Activated naive CD8-positive, alpha-beta T cell (primary cell): ENCODE data around the gene ITM2C.
A peak's percentile ranks its signal among the peaks of the same experiment; 100 is the strongest.

Experiments used
- H3K27ac Mint-ChIP-seq: one replicate; pipeline ENCODE4 v1.8.0; 2021; ENCODE audit warnings: mixed read lengths
- H3K27me3 Mint-ChIP-seq: one replicate; pipeline ENCODE4 v1.8.0; 2021; ENCODE audit warnings: mixed read lengths
- H3K36me3 Mint-ChIP-seq: one replicate; pipeline ENCODE4 v1.8.0; 2021; ENCODE audit warnings: mixed read lengths
- H3K4me1 Mint-ChIP-seq: one replicate; pipeline ENCODE4 v1.8.0; 2021; ENCODE audit warnings: low read depth, mixed read lengths
- H3K4me3 Mint-ChIP-seq: one replicate; pipeline ENCODE4 v1.8.0; 2021; ENCODE audit warnings: mild to moderate bottlenecking, mixed read lengths
- H3K9me3 Mint-ChIP-seq: one replicate; pipeline ENCODE4 v1.8.0; 2021; ENCODE audit warnings: low read depth, mixed read lengths

The ITM2C gene

DNA sequence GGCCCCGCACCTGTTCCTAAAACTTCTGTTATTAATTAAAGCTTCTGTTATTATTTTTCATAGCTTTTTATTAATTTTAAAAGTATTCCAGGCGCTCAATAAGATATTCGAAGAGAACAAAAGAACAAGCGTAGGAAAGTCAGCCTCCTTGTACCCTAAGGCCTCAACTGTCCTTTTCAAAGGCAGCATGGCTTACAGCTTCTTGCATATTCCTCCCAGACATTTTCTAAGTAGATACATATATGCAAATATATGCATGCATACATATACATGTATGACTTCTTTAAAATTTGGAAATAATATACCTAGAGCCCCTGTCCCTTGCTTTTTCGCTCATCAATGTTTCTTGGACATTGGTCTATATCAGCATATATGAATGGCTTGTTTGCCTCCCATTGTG lies 48.0 kb downstream of the ITM2C start:
- peaks cover 21% of the 10 kb centered on the region for H3K36me3 Mint-ChIP-seq
- H3K27me3 Mint-ChIP-seq, result no peaks in the 10 kb centered on the region
- no peak overlapping the region for H3K4me3 Mint-ChIP-seq
- H3K4me1 Mint-ChIP-seq, result peaks cover 70% of the 10 kb centered on the region
- no peaks in the 10 kb centered on the region for H3K9me3 Mint-ChIP-seq
- no peak overlapping the region for H3K27ac Mint-ChIP-seq

DNA sequence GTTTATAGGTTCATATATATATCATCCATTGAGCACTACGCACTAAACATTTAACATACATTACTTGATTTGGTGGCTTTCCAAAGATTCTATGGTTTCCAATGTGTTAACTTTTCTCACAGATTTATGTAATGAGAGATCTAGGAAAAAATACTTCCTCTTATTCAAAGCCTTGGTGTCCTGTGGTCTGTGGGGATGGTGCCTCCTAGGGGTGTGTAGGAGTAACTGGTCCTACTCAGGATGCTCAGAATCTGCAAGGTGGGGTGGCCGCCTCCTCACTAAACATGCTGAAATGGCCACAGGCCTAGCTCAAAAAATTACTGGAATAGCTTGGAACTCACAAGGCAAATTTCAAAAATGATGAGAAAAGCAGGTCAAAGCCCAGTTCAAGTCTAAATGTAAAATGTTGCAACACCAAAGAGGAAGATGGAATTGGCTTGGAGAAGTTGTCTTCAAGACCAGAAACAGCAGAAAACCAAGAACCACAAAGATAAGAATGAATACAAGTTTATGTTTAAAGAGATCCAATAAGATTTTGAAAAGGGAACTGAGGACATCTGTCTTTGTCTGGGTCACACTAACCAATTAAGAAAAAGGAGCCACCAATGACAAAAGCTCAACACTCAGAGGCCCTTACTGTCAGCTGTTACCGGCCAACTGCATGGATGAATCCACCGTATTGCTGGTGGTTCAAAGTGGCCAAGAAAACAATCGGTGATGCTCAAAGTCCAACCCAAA lies 48.8 kb downstream of the ITM2C start:
- Mint-ChIP-seq H3K9me3 (no peaks in the 10 kb centered on the region), H3K4me1 (peaks cover 72% of the 10 kb centered on the region), H3K27me3 (no peaks in the 10 kb centered on the region), H3K4me3 (no peak overlapping the region), H3K36me3 (peaks cover 18% of the 10 kb centered on the region), H3K27ac (peak overlapping the region; percentile 78)

DNA sequence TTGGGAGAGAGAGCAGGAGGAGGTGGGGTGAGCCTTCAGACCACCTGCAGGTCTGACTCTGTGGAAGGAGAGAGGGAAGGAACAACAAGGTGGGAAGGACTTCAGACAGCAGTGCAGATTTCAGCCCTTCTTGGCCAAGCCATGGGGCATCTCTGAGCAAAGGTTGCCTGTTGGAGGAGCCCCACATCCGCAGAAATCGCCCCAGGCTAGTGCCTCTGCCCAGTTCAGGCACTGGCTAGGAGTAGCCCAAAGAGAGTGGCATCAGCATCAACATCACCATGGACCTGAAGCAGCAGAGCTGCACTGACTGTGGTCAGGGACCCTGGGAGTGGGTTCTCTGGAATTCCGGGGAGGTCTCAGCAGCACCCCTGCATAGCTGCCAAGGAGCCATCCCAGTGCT lies 50.1 kb downstream of the ITM2C start:
- Mint-ChIP-seq H3K4me1 (peaks cover 72% of the 10 kb centered on the region), H3K27ac (peak overlapping the region; percentile 43), H3K9me3 (no peaks in the 10 kb centered on the region), H3K4me3 (no peak overlapping the region), H3K36me3 (peaks cover 11% of the 10 kb centered on the region), H3K27me3 (no peaks in the 10 kb centered on the region)

DNA sequence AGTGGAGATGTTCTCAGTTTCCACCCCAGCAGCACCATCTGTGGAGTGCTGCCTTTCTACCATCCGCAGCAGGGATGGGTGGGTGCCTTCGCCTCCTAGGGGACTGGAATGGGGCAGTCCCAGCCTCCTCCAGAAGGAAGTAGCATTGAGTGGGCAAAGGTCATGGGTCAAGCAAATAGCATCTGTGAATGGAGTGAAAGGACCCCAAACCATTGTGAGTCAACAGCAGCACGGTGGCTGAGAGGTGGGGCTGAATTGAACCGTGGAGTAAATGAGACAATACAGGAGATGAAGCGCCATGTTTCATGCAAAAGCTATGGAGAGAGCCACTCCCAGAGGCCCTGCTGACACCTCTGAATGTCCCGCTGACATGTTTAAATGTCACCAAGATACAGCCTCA lies 50.6 kb downstream of the ITM2C start:
- Mint-ChIP-seq H3K4me1 (peaks cover 74% of the 10 kb centered on the region), H3K4me3 (no peak overlapping the region), H3K27me3 (no peaks in the 10 kb centered on the region), H3K36me3 (peaks cover 8% of the 10 kb centered on the region), H3K27ac (peak overlapping the region; percentile 69), H3K9me3 (no peaks in the 10 kb centered on the region)

DNA sequence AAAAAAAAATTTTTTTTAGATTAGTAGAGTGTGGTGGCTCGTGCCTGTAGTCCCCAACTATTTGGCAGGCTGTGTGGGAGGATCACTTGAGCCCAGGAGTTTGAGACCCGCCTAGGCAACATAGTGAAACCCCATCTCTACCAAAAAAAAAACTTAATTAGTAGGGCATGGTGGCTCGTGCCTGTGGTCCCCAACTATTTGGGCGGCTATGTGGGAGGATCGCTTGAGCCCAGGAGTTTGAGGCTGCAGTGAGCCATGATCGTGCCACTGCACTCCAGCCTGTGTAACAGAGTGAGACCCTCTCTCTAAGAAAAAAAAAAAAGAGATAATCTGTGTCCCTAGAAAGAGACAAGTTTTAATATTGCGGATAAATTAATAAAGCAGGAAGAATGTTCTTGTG lies 51.5 kb downstream of the ITM2C start:
- Mint-ChIP-seq H3K4me1 (peaks cover 74% of the 10 kb centered on the region), H3K27me3 (no peaks in the 10 kb centered on the region), H3K27ac (peak overlapping the region; percentile 69), H3K9me3 (no peaks in the 10 kb centered on the region), H3K4me3 (no peak overlapping the region), H3K36me3 (no peaks in the 10 kb centered on the region)

DNA sequence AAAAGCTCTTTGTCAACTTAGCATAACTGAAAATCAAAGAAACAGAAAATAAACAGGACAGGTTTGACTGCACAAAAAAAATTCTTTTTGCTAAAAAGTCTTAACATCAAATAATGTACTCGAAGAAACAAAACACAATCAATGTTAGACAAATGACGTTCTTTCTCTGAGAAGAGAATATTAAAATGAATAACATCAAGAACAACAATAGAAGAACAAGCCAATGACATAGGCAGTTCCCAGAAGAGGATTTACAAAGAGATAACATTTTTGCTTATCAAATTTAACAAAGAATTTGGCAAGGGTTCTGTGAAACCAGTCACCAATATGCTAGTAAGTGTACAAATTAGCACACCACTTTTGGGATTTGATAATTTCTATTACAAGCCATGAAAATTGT lies 54.5 kb downstream of the ITM2C start:
- Mint-ChIP-seq H3K4me1 (peaks cover 87% of the 10 kb centered on the region), H3K9me3 (no peaks in the 10 kb centered on the region), H3K4me3 (peak overlapping the region; percentile 71), H3K27me3 (no peaks in the 10 kb centered on the region), H3K27ac (peak overlapping the region; percentile 94), H3K36me3 (peaks cover 5% of the 10 kb centered on the region)

DNA sequence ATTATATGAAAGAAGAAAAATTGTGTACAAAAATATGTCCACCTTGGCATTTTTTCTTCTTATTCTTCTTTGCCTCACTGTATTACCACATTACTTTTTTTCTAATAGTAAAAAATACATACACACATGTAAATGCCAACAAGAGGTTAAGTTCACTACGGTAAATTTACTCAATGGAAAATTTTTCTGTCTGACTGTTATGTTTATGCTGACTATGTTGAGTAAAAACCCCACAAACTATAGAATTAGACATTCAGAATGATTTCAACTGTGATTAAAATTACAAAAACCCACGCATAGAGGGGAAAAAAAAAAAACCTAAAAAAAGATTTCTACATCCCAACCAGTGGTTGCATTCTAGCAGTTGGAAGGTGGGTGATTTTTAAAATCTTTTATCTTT lies 54.9 kb downstream of the ITM2C start:
- peak overlapping the region; percentile 94 for H3K27ac Mint-ChIP-seq
- peaks cover 5% of the 10 kb centered on the region for H3K36me3 Mint-ChIP-seq
- H3K27me3 Mint-ChIP-seq, result no peaks in the 10 kb centered on the region
- H3K4me1 Mint-ChIP-seq, result peaks cover 89% of the 10 kb centered on the region
- H3K4me3 Mint-ChIP-seq, result peak overlapping the region; percentile 79
- no peaks in the 10 kb centered on the region for H3K9me3 Mint-ChIP-seq

DNA sequence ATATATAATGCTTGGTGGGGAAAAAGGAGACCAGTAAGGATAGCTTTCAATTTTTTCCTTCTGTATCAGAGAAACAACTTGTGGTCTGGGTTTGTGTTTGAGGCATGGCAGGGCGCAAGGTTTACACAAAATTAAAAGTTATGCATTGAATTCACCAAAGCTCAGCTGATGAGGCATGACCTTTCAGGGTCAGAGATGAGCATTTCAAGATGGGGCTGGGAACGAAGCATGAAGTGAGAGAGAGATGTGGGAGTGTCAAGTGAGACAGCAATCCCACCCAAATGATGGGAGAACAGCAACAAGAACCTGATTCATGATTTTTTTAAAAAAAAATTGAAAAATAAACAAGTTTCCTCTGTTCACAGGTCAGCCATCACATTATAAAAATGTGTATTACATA lies 55.4 kb downstream of the ITM2C start:
- Mint-ChIP-seq H3K27ac (peak overlapping the region; percentile 94), H3K27me3 (no peaks in the 10 kb centered on the region), H3K9me3 (no peaks in the 10 kb centered on the region), H3K36me3 (peaks cover 5% of the 10 kb centered on the region), H3K4me3 (peak overlapping the region; percentile 79), H3K4me1 (peaks cover 90% of the 10 kb centered on the region)

DNA sequence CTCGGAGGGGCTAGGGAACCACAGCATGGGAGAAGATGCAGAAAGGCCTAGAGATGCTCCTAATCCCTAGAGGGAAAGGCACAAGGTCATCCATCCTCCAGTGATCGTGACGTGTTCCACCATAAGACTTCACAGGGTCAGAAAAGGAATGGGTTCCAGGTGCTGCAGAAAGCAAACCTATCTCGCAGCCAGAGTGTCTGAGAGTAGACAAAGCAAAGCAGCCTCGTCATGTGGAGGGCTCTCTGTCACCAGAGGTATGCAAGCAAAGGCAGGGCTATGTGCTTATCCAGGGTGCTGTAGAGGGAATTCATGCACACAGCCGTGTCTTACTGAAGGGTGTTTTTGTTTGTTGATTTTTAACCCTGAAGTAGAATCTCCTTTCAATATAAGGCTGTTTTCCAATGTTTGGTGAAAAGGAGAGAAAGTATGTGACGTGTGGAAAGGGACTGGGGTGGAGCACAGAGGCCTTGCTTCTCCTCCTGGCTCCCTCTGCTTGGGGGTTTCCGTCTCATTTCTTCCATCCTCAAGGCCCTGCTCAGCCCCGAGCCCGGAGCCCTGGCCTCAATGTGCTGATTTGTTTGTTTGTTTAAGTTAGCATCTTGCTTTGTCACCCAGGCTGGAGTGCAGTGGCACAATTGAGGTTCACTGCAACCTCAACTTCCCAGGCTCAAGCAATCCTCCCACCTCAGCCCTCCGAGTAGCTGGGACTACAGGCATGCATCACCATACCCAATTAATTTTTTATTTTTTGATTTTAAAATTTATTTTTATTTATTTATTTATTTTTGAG lies 57.3 kb downstream of the ITM2C start:
- no peaks in the 10 kb centered on the region for H3K27me3 Mint-ChIP-seq

DNA sequence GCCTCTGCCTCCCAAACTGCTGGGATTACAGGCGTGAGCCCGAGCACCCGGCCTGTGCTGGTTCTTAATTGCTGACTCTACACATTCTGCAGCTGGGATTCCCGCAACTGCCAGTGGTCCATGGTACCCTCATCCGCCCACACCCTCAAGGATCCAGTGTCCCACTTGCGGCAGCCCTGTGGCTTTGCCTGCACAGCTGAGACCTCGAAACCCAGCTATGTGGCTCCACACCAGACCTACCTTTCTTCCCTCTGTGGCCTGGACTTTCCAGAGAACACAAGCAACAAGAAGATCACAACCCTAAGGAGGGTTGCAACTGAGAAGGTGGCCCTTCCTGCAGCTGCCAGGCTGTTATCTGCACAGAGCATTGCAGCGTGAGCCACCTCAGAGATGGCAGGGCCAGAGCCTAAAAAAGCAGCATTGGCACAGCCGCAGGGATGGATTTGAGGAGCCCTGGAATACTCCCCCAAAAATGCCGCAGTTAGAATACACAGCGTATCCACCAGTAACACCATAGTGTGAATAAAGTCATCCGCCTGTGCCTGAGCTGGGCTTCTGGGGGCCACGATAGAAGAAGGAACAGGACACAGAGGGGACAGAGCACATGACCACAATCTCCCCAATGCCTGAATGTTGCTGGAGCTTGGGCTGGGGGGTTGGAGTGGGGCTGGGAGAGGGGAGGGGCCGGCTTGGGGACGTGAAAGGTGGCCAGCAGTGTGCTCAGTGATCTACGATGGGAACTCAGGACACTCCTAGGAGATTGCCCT lies 58.4 kb downstream of the ITM2C start:
- Mint-ChIP-seq H3K27ac (peak overlapping the region; percentile 98), H3K4me3 (peak overlapping the region; percentile 87), H3K27me3 (no peaks in the 10 kb centered on the region), H3K36me3 (peaks cover 5% of the 10 kb centered on the region), H3K4me1 (peaks cover 84% of the 10 kb centered on the region), H3K9me3 (no peaks in the 10 kb centered on the region)

More for the DNA sequence above, 57.3 kb downstream of the ITM2C start:
- H3K27ac Mint-ChIP-seq, result peak overlapping the region; percentile 94
- peaks cover 82% of the 10 kb centered on the region for H3K4me1 Mint-ChIP-seq
- H3K36me3 Mint-ChIP-seq, result peaks cover 5% of the 10 kb centered on the region
- H3K9me3 Mint-ChIP-seq, result no peaks in the 10 kb centered on the region
- peak overlapping the region; percentile 27 for H3K4me3 Mint-ChIP-seq

DNA sequence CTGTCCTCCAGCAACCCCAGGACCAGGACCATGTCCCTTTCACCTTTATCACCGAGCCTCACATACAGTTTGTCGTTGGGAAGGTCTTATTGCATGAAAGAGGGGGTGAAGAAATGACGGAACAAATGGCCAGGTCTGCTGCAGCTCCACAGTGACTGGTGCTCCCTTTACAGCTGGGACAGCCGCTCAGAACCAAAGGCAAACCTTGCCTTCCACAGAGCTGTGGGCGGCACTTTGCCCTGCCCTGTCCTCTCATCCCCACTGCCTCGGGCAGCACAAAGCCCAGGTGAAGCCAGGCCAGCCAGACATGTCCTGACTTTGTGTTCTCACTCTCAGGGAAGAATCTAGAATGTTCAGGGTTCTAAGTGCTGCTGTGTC lies 59.3 kb downstream of the ITM2C start:
- peak overlapping the region; percentile 87 for H3K4me3 Mint-ChIP-seq
- H3K9me3 Mint-ChIP-seq, result no peaks in the 10 kb centered on the region
- H3K27me3 Mint-ChIP-seq, result no peaks in the 10 kb centered on the region
- H3K4me1 Mint-ChIP-seq, result peaks cover 78% of the 10 kb centered on the region
- peak overlapping the region; percentile 98 for H3K27ac Mint-ChIP-seq
- peaks cover 5% of the 10 kb centered on the region for H3K36me3 Mint-ChIP-seq

DNA sequence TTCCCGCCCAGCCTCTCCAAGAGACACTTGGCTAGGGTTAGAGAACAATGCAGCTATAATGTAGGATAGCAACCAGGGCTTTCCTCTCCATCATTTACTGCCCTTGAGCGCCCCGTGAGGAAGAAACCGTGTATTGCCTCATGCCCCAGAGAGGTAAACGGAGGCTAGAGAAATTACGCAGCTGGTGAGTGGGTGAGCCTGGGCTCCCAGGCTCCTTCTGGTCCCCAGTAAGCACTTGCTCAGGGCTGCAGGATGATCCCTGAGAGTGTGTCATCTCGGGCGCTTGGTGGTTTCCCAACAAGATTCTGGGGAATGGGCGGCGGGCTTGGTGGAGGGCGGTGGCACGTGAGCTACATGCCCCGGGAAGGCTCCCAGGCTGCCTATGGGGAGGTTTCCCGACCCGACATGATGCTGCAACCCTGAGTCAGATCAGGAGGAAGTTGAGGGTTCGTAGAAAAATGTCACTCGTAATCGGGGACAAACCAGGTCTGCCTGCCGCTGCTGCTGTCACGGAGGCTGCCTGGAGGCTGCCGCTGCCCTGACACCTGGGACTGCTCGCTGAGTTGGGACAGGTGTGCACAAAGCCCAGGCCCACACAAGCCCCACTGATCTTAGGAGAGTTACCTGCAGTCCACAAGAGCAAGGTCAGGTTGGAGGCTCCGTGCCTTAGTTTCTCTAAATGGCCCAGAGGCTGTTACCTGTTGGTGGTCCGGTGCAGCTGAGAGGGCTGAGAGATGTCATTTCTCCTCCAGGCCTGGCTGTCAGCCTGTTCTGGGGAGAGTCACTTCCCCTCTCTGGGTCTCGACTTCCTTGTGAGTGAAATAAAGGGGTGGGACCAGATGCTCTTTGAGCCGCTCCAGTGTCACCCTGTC lies 60.0 kb downstream of the ITM2C start, which contains the start of gene GPR55:
GPR55 (minus strand) TSS at position 773 of the 872 bp plus-strand sequence. CDS start 14,280 bp downstream, outside the sequence.
- Mint-ChIP-seq H3K27ac (peak within 1 kb of the TSS; percentile 98), H3K4me1 (peaks cover 72% of the 10 kb centered on the region), H3K9me3 (no peaks in the 10 kb centered on the region), H3K4me3 (peak within 1 kb of the TSS; percentile 87), H3K36me3 (peaks cover 5% of the 10 kb centered on the region), H3K27me3 (no peaks in the 10 kb centered on the region)

DNA sequence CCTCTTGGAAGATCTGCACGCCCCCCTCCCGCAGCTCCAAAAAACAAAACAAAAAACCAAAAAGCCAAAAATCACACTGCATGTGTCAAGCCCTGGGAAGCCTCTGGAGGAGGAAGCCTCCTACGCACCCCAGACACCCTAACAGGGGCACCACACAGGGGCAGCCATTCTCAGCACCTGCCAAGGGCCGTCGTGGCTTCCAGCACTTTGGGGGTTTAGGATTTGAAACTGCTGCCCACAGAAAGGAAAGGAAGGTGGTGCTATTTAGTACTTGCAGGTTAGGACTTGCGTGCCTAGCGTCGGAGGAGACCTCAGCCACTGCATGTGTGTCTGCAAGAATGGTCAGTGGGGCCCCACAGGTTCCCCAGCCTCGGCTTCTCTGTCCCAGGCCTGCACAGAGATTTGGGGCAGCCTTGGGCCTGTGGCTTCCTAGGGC lies 60.7 kb downstream of the ITM2C start:
- peak overlapping the region; percentile 98 for H3K27ac Mint-ChIP-seq
- H3K9me3 Mint-ChIP-seq, result no peaks in the 10 kb centered on the region
- peaks cover 5% of the 10 kb centered on the region for H3K36me3 Mint-ChIP-seq
- peaks cover 64% of the 10 kb centered on the region for H3K4me1 Mint-ChIP-seq
- H3K27me3 Mint-ChIP-seq, result no peaks in the 10 kb centered on the region
- H3K4me3 Mint-ChIP-seq, result peak overlapping the region; percentile 87
